Stimulated activated CD4-positive, alpha-beta T cell treated with anti-CD3 and anti-CD28 coated beads, TNF-alpha, amount 100 ng/mL, for 24 hours (primary cell): ENCODE data around the gene PID1.

Source experiments
- DNase-seq, 3 experiments: peaks; one replicate each; pipeline ENCODE4 v3.0.0-alpha.2; 2020; ENCODE audit warnings: low read depth in 3 of 3

The PID1 gene

DNA sequence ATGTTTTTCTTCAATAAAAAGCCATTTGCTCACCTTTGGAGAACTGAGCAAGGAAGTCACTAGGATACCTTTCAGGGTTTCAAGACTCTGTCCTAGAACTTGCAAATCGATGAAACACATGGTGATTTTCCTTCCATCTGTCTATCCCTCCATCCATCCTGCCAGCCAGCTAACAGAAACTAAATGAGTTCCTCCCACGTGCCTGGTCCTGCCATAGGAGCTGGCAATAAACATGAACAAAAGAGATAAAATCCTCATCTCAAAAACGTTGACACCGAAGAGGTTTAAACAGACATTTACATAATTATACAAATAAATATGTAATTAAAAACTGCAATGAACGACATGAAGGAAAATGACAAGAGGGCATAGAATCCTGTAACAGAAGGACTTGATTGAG lies 249.0 kb downstream of the PID1 start:
- no peak for DNase-seq

DNA sequence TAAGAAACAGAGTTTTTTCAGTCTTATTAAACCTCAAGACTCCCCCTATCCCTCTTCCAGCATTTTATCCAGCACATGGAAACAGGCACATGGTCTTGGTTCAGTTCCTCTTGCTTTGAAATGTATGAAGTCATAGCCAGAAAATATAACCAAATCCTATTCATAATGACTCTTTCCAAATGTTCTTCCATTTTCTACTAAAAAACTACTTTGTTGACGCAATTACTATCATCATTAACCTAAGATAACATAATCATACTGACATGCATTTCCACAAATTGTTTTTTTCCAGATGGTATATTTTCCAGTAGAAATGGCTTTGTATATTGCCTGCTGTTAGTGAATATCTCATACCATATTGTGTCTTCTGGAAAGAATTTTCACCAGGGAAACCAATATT lies 261.3 kb downstream of the PID1 start:
- no peak for DNase-seq

DNA sequence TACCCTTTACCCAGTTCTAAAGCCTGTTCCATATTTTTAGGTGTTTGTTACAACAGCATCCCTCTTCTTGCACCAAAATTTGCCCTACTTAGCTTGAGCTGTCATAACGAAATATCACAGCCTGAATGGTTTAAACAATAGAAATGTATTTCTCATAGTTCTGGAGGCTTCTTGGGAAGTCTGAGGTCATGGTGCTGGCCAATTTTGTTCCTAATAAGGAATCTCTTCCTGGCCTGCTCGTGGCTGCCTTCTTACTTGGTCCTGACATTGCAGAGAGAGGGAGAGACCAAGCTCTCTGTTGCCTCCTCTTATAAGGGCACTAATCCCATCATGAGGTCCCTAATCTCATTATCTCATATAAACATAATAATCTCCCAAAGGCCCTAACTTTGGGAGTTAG lies 267.8 kb downstream of the PID1 start:
- no peak for DNase-seq

DNA sequence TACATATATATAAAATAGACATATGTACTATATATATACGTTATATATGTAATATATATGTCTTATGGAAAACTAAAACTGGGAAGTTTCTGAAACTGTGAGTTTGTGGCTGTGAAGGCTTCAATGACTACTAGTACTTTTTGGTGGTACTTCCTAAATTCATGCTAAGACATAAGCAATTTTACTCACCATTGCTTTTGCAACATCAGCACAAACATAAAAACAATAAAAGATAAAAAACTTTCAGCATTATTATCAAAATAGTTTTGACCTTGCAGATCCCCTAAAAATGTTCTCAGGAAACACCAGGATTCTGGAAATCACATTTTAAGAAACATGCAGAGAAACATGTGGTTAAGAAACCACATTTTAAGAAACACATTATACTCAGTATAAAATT lies 269.9 kb downstream of the PID1 start:
- DNase-seq, result no peak

DNA sequence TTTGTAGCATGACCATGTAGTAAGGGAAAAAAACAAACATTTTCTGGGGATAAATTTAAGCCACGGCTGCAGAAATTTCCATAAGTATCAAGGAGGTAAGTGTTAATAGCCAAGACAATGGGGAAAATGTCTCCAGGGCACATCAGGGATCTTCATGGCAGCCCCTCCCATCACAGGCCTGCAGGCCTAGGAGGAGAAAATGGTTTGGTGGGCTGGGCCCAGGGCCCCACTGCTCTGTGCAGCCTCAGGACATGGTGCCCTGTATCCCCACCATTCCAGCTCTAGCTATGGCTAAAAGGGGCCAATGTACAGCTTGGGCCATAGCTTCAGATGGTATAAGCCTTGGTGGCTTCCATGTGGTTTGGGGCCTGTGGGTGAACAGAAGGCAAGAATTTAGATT lies 271.8 kb downstream of the PID1 start:
- no peak for DNase-seq

DNA sequence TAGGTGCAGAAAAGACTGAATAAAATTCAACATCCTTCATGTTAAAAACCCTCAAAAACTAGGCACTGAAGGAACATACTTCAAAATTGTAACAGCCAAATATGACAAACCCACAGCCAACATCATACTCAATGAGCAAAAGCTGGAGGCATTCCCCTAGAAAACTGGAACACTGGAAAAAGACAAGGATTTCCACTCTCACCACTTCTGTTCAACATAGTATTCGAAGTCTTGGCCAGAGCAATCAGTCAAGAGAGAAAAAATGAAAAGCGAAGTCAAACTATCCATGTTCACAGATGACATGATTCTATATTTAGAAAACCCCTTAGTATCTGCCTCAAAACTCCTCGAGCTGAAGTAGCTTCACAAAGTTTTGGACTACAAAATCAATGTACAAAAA lies 282.3 kb downstream of the PID1 start:
- DNase-seq, result no peak

DNA sequence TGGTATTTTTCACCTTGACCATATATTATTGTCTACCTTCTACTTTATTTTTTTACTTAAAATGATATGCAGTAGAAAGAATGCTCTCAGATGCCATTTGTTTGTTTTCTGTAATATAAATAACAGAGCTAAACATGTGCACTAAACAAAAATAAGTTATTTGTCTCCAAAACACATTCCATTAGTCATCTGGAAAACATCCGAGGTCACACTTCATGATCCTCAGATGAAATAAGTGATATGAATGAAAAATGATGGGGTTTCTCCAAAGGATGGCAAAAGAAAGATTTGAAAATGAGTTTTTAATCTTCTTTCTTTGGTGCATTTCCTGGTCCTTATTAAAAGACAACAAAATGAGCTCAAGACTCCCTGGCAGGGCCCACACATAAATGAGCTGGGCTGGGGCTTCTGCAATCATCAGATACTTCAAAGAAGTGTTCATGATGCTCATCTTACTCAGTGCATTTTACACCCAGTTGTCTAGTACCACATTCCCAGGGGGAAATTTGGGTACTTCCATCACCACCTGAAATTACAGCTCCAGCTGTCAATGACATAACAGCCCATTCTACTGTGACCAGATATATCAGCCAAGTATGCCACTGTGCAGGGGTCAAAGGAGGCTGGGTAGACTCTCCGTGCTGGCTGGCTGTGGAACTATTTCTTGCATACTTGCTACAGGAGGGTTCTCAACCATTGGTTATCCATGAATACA lies 283.5 kb downstream of the PID1 start:
- DNase-seq, result no peak

DNA sequence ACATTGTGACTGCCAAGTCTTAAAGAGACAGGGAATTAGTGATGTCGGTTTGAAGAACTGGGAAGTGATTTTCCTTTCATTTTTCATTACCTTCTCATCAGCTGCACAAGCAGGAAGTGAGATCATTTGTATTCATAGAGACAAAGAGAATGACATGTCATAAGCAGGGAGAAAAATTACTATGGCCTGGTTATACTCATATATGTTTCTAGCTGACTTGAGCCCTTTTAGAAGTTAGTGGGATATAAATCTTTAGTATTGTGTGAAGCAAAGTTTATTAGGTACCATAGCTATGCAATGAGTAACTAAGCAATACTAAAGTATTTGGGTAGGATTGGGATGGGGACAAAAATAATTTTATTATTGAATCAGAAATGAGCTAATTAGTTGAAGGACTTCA lies 284.1 kb downstream of the PID1 start:
- DNase-seq, result no peak

DNA sequence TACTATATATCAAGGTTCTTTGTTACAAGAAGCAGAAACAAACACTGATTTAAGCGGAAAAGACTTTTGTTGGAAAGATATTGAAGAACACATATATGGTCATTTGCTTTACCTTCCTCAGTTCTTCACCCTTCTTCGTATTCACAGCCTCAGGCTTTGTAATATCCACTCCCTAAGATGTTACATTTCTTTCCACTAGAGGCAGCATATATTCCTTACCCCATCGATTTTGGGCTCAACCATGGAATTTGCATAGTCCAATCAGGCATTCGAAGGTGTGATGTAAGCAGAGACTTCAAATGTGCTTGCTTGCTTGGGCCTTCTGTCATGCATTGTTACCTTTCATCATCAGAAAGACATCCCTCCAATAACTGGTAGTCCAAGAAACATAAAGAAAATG lies 287.4 kb downstream of the PID1 start:
- no peak for DNase-seq

DNA sequence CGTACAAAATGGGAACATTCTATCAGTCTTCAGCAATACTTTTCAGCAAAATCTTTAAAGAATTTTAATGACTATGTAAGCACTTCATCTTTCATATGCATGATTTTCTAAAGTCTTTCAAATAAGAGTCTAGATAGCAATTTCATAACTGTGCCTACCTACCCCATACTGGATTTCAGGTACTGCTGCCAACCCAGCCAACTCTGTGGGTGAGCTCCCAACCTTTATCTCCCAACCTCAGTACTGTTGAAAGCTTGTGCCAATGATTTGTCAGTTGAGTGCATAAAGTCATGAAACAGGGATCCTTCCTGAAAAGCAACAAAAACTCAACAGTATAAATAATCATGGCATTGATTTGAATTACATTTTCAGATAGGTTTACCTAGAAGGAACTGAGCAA lies 296.9 kb downstream of the PID1 start:
- DNase-seq, result no peak
